Smooth muscle cell (in vitro differentiated cells): Measurements from ENCODE around the gene FITM1. TPM values are rescaled to one million over a fixed set of nuclear protein-coding genes. Genes with fewer than 3 reads are reported as not detected.
A peak's percentile ranks its signal among the peaks of the same experiment; 100 is the strongest.

ENCODE experiments used
- DNase-seq: peaks from one replicate; lab custom pipeline; 2025; ENCODE audit not compliant: unreplicated experiment; lab: John Stamatoyannopoulos, UW
- H2AFZ ChIP-seq: fragments of 200-600 bp; sonication (generic); 2 replicates; pipeline ENCODE4 v1.6.0; 2016; ENCODE audit warnings: antibody characterized with exemption, low read depth, mild to moderate bottlenecking
- H3F3A ChIP-seq: fragments of 200-600 bp; sonication (generic); 2 replicates; pipeline ENCODE4 v1.6.0; 2017; ENCODE audit warnings: antibody characterized with exemption, low read depth
- H3K27ac ChIP-seq: fragments of 200-600 bp; sonication (generic); 2 replicates; pipeline ENCODE4 v1.5.1; 2016; ENCODE audit warnings: low read depth, mild to moderate bottlenecking
- H3K27me3 ChIP-seq: fragments of 200-600 bp; sonication (generic); 2 replicates; pipeline ENCODE4 v1.6.1; 2016; ENCODE audit warnings: low read depth, mild to moderate bottlenecking
- H3K36me3 ChIP-seq: fragments of 200-600 bp; sonication (generic); 2 replicates; pipeline ENCODE4 v1.5.1; 2016; ENCODE audit warnings: low read depth
- H3K4me1 ChIP-seq: fragments of 200-600 bp; sonication (generic); 2 replicates; pipeline ENCODE4 v1.5.1; 2016; ENCODE audit warnings: low read depth
- H3K4me2 ChIP-seq: fragments of 200-600 bp; sonication (generic); 2 replicates; pipeline ENCODE4 v1.6.0; 2016; ENCODE audit warnings: mild to moderate bottlenecking
- H3K4me3 ChIP-seq: fragments of 200-600 bp; sonication (generic); 2 replicates; pipeline ENCODE4 v1.5.1; 2016; ENCODE audit warnings: mild to moderate bottlenecking
- H3K79me2 ChIP-seq: fragments of 200-600 bp; sonication (generic); 2 replicates; pipeline ENCODE4 v1.6.0; 2016; ENCODE audit warnings: low read depth, mild to moderate bottlenecking
- H3K9ac ChIP-seq: fragments of 200-600 bp; sonication (generic); 2 replicates; pipeline ENCODE4 v1.6.0; 2016; ENCODE audit warnings: low read depth
- H3K9me3 ChIP-seq: fragments of 200-600 bp; sonication (generic); replicated peaks from 2 replicates; pipeline ENCODE4 v1.5.1; 2016; ENCODE audit warnings: low read depth
- H4K20me1 ChIP-seq: fragments of 200-600 bp; sonication (generic); 2 replicates; pipeline ENCODE4 v1.6.0; 2016; ENCODE audit warnings: low read depth
- CTCF ChIP-seq: fragments of 200-600 bp; sonication (generic); IDR thresholded peaks from 2 replicates; pipeline ENCODE4 v1.5.1; 2017; ENCODE audit warnings: borderline replicate concordance, mild to moderate bottlenecking, antibody characterized with exemption; ENCODE audit not compliant: insufficient read depth, poor library complexity, severe bottlenecking
- WGBS: methylation state at CpG from one replicate; pipeline ENCODE4 v1.1.7; 2016; ENCODE audit warnings: low lambda C conversion rate; 5-methylcytosine and 5-hydroxymethylcytosine counted together
- polyA plus RNA-seq: library from polyadenylated mRNA; unstranded; fragments of >200 nt; fragmentation: Nextera tagmentation; extraction: Ambion mirVana; gene quantifications from 2 replicates; pipeline ENCODE4 v1.2.1, GENCODE V29; 2016
- total RNA-seq: library from RNA; depleted of rRNA; stranded (reverse); fragments of >200 nt; gene quantifications from 2 replicates; pipeline ENCODE4 v1.2.3, GENCODE V29; 2014

The FITM1 gene
- total RNA-seq (2.7 TPM in 1 of 2 replicates, not detected in the other), polyA plus RNA-seq (0.31 and 1.1 TPM in 2 replicates)

GRCh38 chr14:24130380-24130716 lies at the start of gene FITM1:
Gene FITM1, plus strand, starts transcription at chr14:24130659. Its CDS starts 905 bp downstream, at chr14:24131564.
- H3K36me3 ChIP-seq, result no peaks in the 10 kb centered on the region
- H2AFZ ChIP-seq, result no peak within 1 kb of the TSS
- no peaks in the 10 kb centered on the region for H4K20me1 ChIP-seq
- H3K9ac ChIP-seq, result no peak within 1 kb of the TSS
- H3K27me3 ChIP-seq, result no peaks in the 10 kb centered on the region
- no peak for DNase-seq
- H3K4me2 ChIP-seq, result no peak within 1 kb of the TSS
- H3K9me3 ChIP-seq, result no peaks in the 10 kb centered on the region
- no peak for TF ChIP-seq CTCF
- no peak within 1 kb of the TSS for H3K27ac ChIP-seq
- 84% methylated on average over 5 of the region's 5 CpGs for WGBS
- H3F3A ChIP-seq, result no peaks in the 10 kb centered on the region
- no peak within 1 kb of the TSS for H3K4me3 ChIP-seq
- H3K4me1 ChIP-seq, result peaks cover 2% of the 10 kb centered on the region
- no peaks in the 10 kb centered on the region for H3K79me2 ChIP-seq

GRCh38 chr14:24080888-24081738 lies 49.3 kb upstream of the FITM1 start:
- no peak overlapping the region for H3K27ac ChIP-seq
- WGBS, result 2% methylated on average over 62 of the region's 74 CpGs
- H3K4me3 ChIP-seq, result peak overlapping the region; percentile 75
- no peak for DNase-seq
- TF ChIP-seq CTCF, result no peak
- H3K9me3 ChIP-seq, result no peaks in the 10 kb centered on the region
- no peaks in the 10 kb centered on the region for H4K20me1 ChIP-seq
- peaks cover 30% of the 10 kb centered on the region for H3K27me3 ChIP-seq
- H3K9ac ChIP-seq, result no peak overlapping the region
- H2AFZ ChIP-seq, result peak overlapping the region; percentile 90
- peak overlapping the region; percentile 92 for H3K4me2 ChIP-seq
- H3K4me1 ChIP-seq, result peaks cover 17% of the 10 kb centered on the region
- H3K79me2 ChIP-seq, result no peaks in the 10 kb centered on the region
- no peaks in the 10 kb centered on the region for H3K36me3 ChIP-seq
- H3F3A ChIP-seq, result no peaks in the 10 kb centered on the region

GRCh38 chr14:24081739-24082211 lies 48.7 kb upstream of the FITM1 start:
- no peak overlapping the region for H3K9ac ChIP-seq
- H3K79me2 ChIP-seq, result no peaks in the 10 kb centered on the region
- H3K27ac ChIP-seq, result no peak overlapping the region
- no peak for TF ChIP-seq CTCF
- peak overlapping the region; percentile 92 for H3K4me2 ChIP-seq
- H3K4me3 ChIP-seq, result peak overlapping the region; percentile 75
- no peaks in the 10 kb centered on the region for H3K36me3 ChIP-seq
- DNase-seq, result no peak
- H3K27me3 ChIP-seq, result peaks cover 30% of the 10 kb centered on the region
- H3K4me1 ChIP-seq, result peaks cover 21% of the 10 kb centered on the region
- no peaks in the 10 kb centered on the region for H4K20me1 ChIP-seq
- H2AFZ ChIP-seq, result peak overlapping the region; percentile 90
- no peaks in the 10 kb centered on the region for H3K9me3 ChIP-seq
- no peaks in the 10 kb centered on the region for H3F3A ChIP-seq
- 31% methylated on average over 14 of the region's 26 CpGs for WGBS
